WTC11 (cell line): ENCODE results near the gene GRB10.

ENCODE experiments used
- CREM ChIP-seq: sonication (generic); formaldehyde crosslinking; IDR thresholded peaks from 2 replicates; pipeline ENCODE4 v1.8.1; 2022; ENCODE audit warnings: mild to moderate bottlenecking, missing genetic modification reagents, moderate library complexity
- NR1H2 ChIP-seq: sonication (generic); formaldehyde crosslinking; IDR thresholded peaks from 2 replicates; pipeline ENCODE4 v1.9.0; 2021; ENCODE audit warnings: mild to moderate bottlenecking, moderate library complexity, missing genetic modification reagents
- SP1 ChIP-seq: sonication (generic); formaldehyde crosslinking; conservative IDR thresholded peaks from 2 replicates; pipeline ENCODE4 v1.8.1; 2022; ENCODE audit warnings: missing genetic modification reagents
- ZNF317 ChIP-seq: sonication (generic); formaldehyde crosslinking; IDR thresholded peaks from 2 replicates; pipeline ENCODE4 v1.8.1; 2023; ENCODE audit warnings: low read depth, mild to moderate bottlenecking, moderate library complexity, missing genetic modification reagents, borderline replicate concordance
- ZNF416 ChIP-seq: fragments of 250-450 bp; sonication (Bioruptor Pico); IDR thresholded peaks from 2 replicates; pipeline ENCODE4 v1.9.0; 2021; ENCODE audit warnings: mild to moderate bottlenecking, inconsistent platforms
- ZNF423 ChIP-seq: fragments of 250-450 bp; sonication (Bioruptor Pico); IDR thresholded peaks from 2 replicates; pipeline ENCODE4 v2.1.2; 2022; ENCODE audit warnings: mild to moderate bottlenecking, moderate library complexity
- TF ChIP-seq, protein P1 (sequence below): fragments of 200-600 bp; IDR thresholded peaks from 2 replicates; pipeline ENCODE4 v1.8.0; 2022; ENCODE audit warnings: antibody characterized with exemption
- TF ChIP-seq, protein P2 (sequence below): sonication (generic); formaldehyde crosslinking; IDR thresholded peaks from 2 replicates; pipeline ENCODE4 v1.8.0; 2022; ENCODE audit warnings: missing genetic modification reagents
- TF ChIP-seq, protein P3 (sequence below): sonication (generic); formaldehyde crosslinking; conservative IDR thresholded peaks from 2 replicates; pipeline ENCODE4 v1.8.1; 2022; ENCODE audit warnings: mild to moderate bottlenecking, missing genetic modification reagents
- TF ChIP-seq, protein P4 (sequence below): sonication (generic); formaldehyde crosslinking; IDR thresholded peaks from 2 replicates; pipeline ENCODE4 v1.8.0; 2022; ENCODE audit warnings: mild to moderate bottlenecking, missing genetic modification reagents

DNA sequence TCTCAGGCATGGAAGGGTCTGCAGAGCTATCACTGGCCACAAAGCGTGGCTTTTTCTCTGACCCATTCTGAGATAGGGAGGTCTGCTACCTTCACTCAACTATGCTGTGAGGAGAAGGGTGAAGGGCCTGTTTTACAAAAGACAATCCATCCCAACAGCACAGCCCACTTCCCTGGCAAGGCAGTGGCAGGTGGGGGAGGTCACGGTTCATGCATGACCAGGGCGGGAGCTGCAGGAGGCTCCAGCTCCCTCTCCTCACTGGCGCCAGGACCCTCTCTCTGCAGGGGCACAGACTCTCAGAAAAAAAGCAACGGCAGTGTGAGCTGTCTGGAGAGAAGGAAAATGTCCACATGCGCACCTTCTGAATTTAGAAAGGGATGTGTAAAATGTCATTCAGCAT lies 28.5 kb downstream of the GRB10 start:
- TF ChIP-seq ZNF317, result no peak
- TF ChIP-seq, protein P1, sequence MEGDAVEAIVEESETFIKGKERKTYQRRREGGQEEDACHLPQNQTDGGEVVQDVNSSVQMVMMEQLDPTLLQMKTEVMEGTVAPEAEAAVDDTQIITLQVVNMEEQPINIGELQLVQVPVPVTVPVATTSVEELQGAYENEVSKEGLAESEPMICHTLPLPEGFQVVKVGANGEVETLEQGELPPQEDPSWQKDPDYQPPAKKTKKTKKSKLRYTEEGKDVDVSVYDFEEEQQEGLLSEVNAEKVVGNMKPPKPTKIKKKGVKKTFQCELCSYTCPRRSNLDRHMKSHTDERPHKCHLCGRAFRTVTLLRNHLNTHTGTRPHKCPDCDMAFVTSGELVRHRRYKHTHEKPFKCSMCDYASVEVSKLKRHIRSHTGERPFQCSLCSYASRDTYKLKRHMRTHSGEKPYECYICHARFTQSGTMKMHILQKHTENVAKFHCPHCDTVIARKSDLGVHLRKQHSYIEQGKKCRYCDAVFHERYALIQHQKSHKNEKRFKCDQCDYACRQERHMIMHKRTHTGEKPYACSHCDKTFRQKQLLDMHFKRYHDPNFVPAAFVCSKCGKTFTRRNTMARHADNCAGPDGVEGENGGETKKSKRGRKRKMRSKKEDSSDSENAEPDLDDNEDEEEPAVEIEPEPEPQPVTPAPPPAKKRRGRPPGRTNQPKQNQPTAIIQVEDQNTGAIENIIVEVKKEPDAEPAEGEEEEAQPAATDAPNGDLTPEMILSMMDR, result no peak
- TF ChIP-seq ZNF423, result no peak
- no peak for TF ChIP-seq NR1H2 (CRISPR knock-in tag)
- TF ChIP-seq, protein P2, sequence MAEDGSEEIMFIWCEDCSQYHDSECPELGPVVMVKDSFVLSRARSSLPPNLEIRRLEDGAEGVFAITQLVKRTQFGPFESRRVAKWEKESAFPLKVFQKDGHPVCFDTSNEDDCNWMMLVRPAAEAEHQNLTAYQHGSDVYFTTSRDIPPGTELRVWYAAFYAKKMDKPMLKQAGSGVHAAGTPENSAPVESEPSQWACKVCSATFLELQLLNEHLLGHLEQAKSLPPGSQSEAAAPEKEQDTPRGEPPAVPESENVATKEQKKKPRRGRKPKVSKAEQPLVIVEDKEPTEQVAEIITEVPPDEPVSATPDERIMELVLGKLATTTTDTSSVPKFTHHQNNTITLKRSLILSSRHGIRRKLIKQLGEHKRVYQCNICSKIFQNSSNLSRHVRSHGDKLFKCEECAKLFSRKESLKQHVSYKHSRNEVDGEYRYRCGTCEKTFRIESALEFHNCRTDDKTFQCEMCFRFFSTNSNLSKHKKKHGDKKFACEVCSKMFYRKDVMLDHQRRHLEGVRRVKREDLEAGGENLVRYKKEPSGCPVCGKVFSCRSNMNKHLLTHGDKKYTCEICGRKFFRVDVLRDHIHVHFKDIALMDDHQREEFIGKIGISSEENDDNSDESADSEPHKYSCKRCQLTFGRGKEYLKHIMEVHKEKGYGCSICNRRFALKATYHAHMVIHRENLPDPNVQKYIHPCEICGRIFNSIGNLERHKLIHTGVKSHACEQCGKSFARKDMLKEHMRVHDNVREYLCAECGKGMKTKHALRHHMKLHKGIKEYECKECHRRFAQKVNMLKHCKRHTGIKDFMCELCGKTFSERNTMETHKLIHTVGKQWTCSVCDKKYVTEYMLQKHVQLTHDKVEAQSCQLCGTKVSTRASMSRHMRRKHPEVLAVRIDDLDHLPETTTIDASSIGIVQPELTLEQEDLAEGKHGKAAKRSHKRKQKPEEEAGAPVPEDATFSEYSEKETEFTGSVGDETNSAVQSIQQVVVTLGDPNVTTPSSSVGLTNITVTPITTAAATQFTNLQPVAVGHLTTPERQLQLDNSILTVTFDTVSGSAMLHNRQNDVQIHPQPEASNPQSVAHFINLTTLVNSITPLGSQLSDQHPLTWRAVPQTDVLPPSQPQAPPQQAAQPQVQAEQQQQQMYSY (CRISPR knock-in tag), result no peak
- TF ChIP-seq CREM (CRISPR knock-in tag), result no peak
- no peak for TF ChIP-seq ZNF416
- no peak for TF ChIP-seq SP1 (CRISPR knock-in tag)
- TF ChIP-seq, protein P3, sequence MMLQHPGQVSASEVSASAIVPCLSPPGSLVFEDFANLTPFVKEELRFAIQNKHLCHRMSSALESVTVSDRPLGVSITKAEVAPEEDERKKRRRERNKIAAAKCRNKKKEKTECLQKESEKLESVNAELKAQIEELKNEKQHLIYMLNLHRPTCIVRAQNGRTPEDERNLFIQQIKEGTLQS (CRISPR knock-in tag), result no peak
- TF ChIP-seq, protein P4, sequence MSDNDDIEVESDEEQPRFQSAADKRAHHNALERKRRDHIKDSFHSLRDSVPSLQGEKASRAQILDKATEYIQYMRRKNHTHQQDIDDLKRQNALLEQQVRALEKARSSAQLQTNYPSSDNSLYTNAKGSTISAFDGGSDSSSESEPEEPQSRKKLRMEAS, result no peak
